Fibroblast of skin of scalp (primary cell): ENCODE data around the gene SORCS1.
"Not testable (repeated sequence)": the region's sequence is repeated elsewhere in the genome, so short reads cannot be mapped to it uniquely, and the experiment has no call there.

ENCODE experiments used
- DNase-seq: peaks from one replicate; pipeline ENCODE4 v3.0.0-alpha.2; 2013

Gene SORCS1

GRCh38 chr10:106941297-106942034 is 223.0 kb downstream of the SORCS1 start:
- no peak for DNase-seq

- no peak for DNase-seq
Measured at GRCh38 chr10:106938513-106938912, 226.0 kb downstream of the SORCS1 start.

- no peak for DNase-seq
Measured at GRCh38 chr10:106935978-106936451, 228.5 kb downstream of the SORCS1 start.

GRCh38 chr10:106931853-106932249 is 232.7 kb downstream of the SORCS1 start:
- DNase-seq, result no peak

- no peak for DNase-seq
Measured at GRCh38 chr10:106931159-106931852, 233.2 kb downstream of the SORCS1 start.

GRCh38 chr10:106930751-106931150 is 233.8 kb downstream of the SORCS1 start:
- no peak for DNase-seq

- no peak for DNase-seq
Measured at GRCh38 chr10:106929291-106929895, 235.1 kb downstream of the SORCS1 start.

- DNase-seq, result not testable (repeated sequence)
Measured at GRCh38 chr10:106928151-106928550, 236.4 kb downstream of the SORCS1 start.

- DNase-seq, result no peak
Measured at GRCh38 chr10:106925191-106925590, 239.3 kb downstream of the SORCS1 start.

GRCh38 chr10:106920538-106920937 is 244.0 kb downstream of the SORCS1 start:
- DNase-seq, result no peak

GRCh38 chr10:106919871-106920282 is 244.6 kb downstream of the SORCS1 start:
- DNase-seq, result no peak

GRCh38 chr10:106917452-106918055 is 247.0 kb downstream of the SORCS1 start:
- no peak for DNase-seq

GRCh38 chr10:106914016-106914415 is 250.5 kb downstream of the SORCS1 start:
- DNase-seq, result no peak

GRCh38 chr10:106913348-106913747 is 251.2 kb downstream of the SORCS1 start:
- DNase-seq, result no peak

- DNase-seq, result no peak
Measured at GRCh38 chr10:106911096-106911495, 253.4 kb downstream of the SORCS1 start.

GRCh38 chr10:106910666-106911065 is 253.8 kb downstream of the SORCS1 start:
- no peak for DNase-seq

GRCh38 chr10:106908225-106908624 is 256.3 kb downstream of the SORCS1 start:
- DNase-seq, result no peak

- DNase-seq, result no peak
Measured at GRCh38 chr10:106904209-106904608, 260.3 kb downstream of the SORCS1 start.

- DNase-seq, result no peak
Measured at GRCh38 chr10:106903180-106903579, 261.3 kb downstream of the SORCS1 start.

GRCh38 chr10:106900016-106900652 is 264.4 kb downstream of the SORCS1 start:
- no peak for DNase-seq

GRCh38 chr10:106898446-106898845 is 266.1 kb downstream of the SORCS1 start:
- DNase-seq, result no peak

- no peak for DNase-seq
Measured at GRCh38 chr10:106897719-106898118, 266.8 kb downstream of the SORCS1 start.

GRCh38 chr10:106894692-106895091 is 269.8 kb downstream of the SORCS1 start:
- DNase-seq, result no peak
